Measurements from ENCODE around the gene SH3GL1.
A peak's percentile ranks its signal among the peaks of the same experiment; 100 is the strongest.

SH3GL1 gene

GRCh38 chr19:4431808-4432674, 31.7 kb upstream of the SH3GL1 start:
- no peak for DNase-seq (ENCODE audit: low read depth in 1 of 2, low spot score in 1 of 2)

GRCh38 chr19:4431296-4431695, 30.9 kb upstream of the SH3GL1 start:
- no peak for DNase-seq (ENCODE audit: low read depth in 1 of 2, low spot score in 1 of 2)

GRCh38 chr19:4430760-4431159, 30.4 kb upstream of the SH3GL1 start:
- DNase-seq (ENCODE audit: low read depth in 1 of 2, low spot score in 1 of 2): no peak

GRCh38 chr19:4429771-4430171, 29.4 kb upstream of the SH3GL1 start:
- no peak for DNase-seq (ENCODE audit: low read depth in 1 of 2, low spot score in 1 of 2)

- DNase-seq (ENCODE audit: low read depth in 1 of 2, low spot score in 1 of 2): no peak
Observed at GRCh38 chr19:4429256-4429655, 28.9 kb upstream of the SH3GL1 start.

GRCh38 chr19:4428326-4428975, 28.1 kb upstream of the SH3GL1 start:
- DNase-seq (ENCODE audit: low read depth in 1 of 2, low spot score in 1 of 2): no peak

GRCh38 chr19:4425537-4425936, 25.2 kb upstream of the SH3GL1 start:
- DNase-seq (ENCODE audit: low read depth in 1 of 2, low spot score in 1 of 2): no peak

GRCh38 chr19:4423416-4424126, 23.2 kb upstream of the SH3GL1 start:
- no peak for DNase-seq (ENCODE audit: low read depth in 1 of 2, low spot score in 1 of 2)

- DNase-seq (ENCODE audit: low read depth in 1 of 2, low spot score in 1 of 2): no peak
Observed at GRCh38 chr19:4416268-4416667, 15.9 kb upstream of the SH3GL1 start.

GRCh38 chr19:4415352-4415751, 15.0 kb upstream of the SH3GL1 start:
- no peak for DNase-seq (ENCODE audit: low read depth in 1 of 2, low spot score in 1 of 2)

GRCh38 chr19:4414800-4415321, 14.5 kb upstream of the SH3GL1 start:
- DNase-seq (ENCODE audit: low read depth in 1 of 2, low spot score in 1 of 2): no peak

- DNase-seq (ENCODE audit: low read depth in 1 of 2, low spot score in 1 of 2): no peak
Observed at GRCh38 chr19:4414144-4414799, 13.9 kb upstream of the SH3GL1 start.

- no peak for DNase-seq (ENCODE audit: low read depth in 1 of 2, low spot score in 1 of 2)
Observed at GRCh38 chr19:4413588-4413987, 13.2 kb upstream of the SH3GL1 start.

- DNase-seq (ENCODE audit: low read depth in 1 of 2, low spot score in 1 of 2): no peak
Observed at GRCh38 chr19:4409123-4409933, 9.0 kb upstream of the SH3GL1 start.

GRCh38 chr19:4406626-4407025, 6.3 kb upstream of the SH3GL1 start:
- DNase-seq (ENCODE audit: low read depth in 1 of 2, low spot score in 1 of 2): no peak

GRCh38 chr19:4405977-4406376, 5.6 kb upstream of the SH3GL1 start:
- DNase-seq (ENCODE audit: low read depth in 1 of 2, low spot score in 1 of 2): no peak

GRCh38 chr19:4403005-4403761, 2.8 kb upstream of the SH3GL1 start:
- no peak for DNase-seq (ENCODE audit: low read depth in 1 of 2, low spot score in 1 of 2)

- DNase-seq (ENCODE audit: low read depth in 1 of 2, low spot score in 1 of 2): peak; percentile 93 to 99
Observed at GRCh38 chr19:4402171-4403004, 2.0 kb upstream of the SH3GL1 start, which contains the start of gene CHAF1A. Gene CHAF1A, plus strand, starts transcription at chr19:4402640. Its CDS starts 123 bp downstream, at chr19:4402763.

GRCh38 chr19:4401769-4402170, 1.4 kb upstream of the SH3GL1 start:
- DNase-seq (ENCODE audit: low read depth in 1 of 2, low spot score in 1 of 2): no peak
